HG03457 (cell line): ENCODE results near the gene LCK.
"Not testable (repeated sequence)": the region's sequence is repeated elsewhere in the genome, so short reads cannot be mapped to it uniquely, and the experiment has no call there.

Experiments used
- ATAC-seq: cut with Tn5 transposase; IDR thresholded peaks from one replicate; pipeline ENCODE4 v1.9.1; 2021; ENCODE audit warnings: moderate number of reproducible peaks; ENCODE audit not compliant: unreplicated experiment

LCK gene

GRCh38 chr1:32273391-32274208, 22.5 kb downstream of the LCK start:
- ATAC-seq: no peak

DNA sequence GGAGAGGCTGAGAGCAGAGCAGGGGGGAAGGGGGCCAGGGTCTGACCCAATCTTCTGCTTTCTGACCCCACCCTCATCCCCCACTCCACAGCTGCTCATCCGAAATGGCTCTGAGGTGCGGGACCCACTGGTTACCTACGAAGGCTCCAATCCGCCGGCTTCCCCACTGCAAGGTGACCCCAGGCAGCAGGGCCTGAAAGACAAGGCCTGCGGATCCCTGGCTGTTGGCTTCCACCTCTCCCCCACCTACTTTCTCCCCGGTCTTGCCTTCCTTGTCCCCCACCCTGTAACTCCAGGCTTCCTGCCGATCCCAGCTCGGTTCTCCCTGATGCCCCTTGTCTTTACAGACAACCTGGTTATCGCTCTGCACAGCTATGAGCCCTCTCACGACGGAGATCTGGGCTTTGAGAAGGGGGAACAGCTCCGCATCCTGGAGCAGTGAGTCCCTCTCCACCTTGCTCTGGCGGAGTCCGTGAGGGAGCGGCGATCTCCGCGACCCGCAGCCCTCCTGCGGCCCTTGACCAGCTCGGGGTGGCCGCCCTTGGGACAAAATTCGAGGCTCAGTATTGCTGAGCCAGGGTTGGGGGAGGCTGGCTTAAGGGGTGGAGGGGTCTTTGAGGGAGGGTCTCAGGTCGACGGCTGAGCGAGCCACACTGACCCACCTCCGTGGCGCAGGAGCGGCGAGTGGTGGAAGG, 23.7 kb downstream of the LCK start:
- ATAC-seq: no peak

DNA sequence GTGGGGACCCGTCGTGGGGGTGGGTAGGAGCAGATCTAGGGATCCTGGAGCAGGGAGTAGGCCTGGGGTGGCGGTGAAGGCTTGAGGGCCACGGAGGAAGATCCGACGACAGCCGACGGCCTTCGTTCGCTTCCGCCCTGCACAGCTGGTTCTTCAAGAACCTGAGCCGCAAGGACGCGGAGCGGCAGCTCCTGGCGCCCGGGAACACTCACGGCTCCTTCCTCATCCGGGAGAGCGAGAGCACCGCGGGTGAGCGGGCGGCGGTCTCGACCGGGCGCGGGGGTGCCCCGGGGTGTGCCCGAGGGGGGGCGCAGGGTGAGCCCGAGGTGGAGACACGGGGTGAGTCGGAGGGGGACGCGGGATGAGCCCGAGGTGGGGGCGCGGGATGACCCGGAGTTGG, 24.4 kb downstream of the LCK start:
- no peak for ATAC-seq

DNA sequence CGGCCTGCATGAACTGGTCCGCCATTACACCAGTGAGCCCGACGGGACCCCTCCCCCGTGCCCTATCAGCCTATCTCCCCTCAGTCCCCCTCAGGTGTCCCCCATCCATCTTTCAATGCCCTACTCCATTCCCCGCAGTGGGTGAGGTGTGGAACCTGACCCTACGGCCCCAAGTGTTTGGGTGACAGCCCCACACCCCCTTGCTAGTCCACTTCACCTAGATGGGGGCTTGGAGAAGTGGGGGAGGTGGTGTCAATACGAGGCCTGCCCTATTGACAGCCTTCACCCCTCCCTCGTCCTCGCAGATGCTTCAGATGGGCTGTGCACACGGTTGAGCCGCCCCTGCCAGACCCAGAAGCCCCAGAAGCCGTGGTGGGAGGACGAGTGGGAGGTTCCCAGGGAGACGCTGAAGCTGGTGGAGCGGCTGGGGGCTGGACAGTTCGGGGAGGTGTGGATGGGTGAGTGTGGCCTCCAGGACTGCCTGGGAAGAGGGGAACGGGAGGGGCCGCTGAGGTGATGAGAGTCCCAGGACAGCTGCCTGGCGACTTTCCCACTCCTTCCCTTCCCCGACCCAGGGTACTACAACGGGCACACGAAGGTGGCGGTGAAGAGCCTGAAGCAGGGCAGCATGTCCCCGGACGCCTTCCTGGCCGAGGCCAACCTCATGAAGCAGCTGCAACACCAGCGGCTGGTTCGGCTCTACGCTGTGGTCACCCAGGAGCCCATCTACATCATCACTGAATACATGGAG, 25.1 kb downstream of the LCK start:
- ATAC-seq: no peak

DNA sequence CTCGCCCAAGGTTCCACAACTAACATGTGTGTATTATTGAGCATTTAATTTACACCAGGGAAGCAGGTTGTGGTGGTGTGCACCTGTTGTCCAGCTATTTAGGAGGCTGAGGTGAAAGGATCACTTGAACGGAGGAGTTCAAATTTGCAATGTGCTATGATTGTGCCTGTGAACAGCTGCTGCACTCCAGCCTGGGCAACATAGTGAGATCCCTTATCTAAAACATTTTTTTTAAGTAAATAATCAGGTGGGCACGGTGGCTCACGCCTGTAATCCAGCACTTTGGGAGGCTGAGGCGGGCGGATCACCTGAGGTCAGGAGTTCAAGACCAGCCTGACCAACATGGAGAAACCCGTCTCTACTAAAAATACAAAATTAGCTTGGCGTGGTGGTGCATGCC, 33.7 kb downstream of the LCK start:
- ATAC-seq: not testable (repeated sequence)

DNA sequence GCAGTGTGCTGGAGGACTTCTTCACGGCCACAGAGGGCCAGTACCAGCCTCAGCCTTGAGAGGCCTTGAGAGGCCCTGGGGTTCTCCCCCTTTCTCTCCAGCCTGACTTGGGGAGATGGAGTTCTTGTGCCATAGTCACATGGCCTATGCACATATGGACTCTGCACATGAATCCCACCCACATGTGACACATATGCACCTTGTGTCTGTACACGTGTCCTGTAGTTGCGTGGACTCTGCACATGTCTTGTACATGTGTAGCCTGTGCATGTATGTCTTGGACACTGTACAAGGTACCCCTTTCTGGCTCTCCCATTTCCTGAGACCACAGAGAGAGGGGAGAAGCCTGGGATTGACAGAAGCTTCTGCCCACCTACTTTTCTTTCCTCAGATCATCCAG, 34.6 kb downstream of the LCK start:
- no peak for ATAC-seq

GRCh38 chr1:32286763-32287162, 35.7 kb downstream of the LCK start:
- no peak for ATAC-seq

DNA sequence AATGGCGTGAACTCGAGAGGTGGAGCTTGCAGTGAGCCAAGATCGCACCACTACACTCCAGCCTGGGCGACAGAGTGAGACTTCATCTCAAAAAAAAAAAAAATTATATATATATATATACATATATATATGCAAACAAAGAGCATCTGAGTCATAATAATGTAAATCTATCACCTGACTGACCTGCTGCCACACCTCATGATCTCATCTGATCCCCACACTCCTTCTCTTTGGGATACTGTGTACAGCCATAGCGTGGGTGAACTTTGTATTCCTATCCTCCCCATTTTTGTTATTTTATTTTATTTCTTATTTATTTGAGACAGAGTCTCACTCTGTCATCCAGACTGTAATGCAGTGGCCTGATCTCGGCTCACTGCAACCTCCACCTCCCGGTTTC, 38.2 kb downstream of the LCK start:
- ATAC-seq: no peak

DNA sequence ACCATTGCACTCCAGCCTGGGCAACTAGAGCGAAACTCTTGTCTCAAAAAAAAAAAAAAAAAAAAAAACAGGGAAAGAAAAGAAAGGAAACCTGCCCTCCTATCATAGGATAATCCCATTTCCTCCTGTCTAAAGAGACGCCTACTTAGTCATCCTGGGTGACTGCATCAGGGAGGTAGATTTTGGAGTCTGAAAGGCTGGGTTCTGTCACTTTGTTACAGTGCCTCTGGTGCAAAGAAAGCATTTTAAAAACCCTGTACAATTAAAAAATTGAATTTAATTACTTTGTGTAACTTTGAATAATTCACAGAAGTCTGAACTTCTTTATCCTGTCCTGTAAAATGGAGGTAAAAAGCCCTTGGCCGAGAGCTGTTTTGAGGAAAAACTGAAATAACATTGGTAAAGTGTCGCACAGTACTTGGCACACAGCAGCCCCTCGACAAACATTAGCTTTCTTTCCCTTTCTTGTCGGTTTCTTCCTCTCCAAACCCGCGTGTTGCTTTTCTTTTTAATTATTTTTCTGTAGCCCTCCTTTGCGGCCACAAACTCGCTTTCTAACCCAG, 40.2 kb downstream of the LCK start:
- no peak for ATAC-seq

- peak; percentile 92 for ATAC-seq
Measured at GRCh38 chr1:32291708-32292538, 40.9 kb downstream of the LCK start, which contains the start of gene HDAC1. Gene HDAC1, plus strand, starts transcription at chr1:32292083. Its CDS starts 87 bp downstream, at chr1:32292170.

DNA sequence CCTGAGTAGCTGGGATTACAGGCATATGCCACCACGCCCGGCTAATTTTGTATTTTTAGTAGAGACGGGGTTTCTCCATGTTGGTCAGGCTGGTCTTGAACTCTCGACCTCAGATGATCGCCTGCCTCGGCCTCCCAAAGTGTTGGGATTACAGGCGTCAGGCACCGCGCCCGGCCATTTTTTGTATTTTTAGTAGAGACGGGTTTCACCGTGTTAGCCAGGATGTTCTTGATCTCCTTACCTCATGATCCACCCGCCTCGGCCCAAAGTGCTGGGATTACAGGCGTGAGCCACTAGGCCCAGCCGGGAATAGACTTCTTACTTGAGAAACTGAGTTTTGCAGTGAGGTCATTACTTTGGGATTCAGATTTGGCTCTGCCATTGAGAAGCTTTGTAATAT, 47.1 kb downstream of the LCK start:
- ATAC-seq: not testable (repeated sequence)

DNA sequence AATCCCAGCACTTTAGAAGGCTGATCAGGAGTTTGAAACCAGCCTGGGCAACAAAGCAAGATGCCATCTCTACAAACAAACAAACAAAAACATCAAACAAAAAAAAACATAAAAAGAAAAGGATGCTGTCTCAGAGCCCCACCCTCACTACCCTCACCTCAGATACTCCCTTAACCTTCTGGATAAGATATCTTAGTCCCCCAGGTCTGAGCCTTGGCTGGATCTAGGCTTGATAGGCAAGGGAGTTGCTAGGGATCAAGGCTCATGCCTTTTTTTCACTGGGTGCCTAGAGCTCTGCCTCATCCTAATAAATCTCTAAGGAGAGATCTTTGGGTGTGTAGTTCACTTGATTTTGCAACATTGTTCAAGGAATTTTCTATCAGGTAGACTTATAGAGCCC, 48.3 kb downstream of the LCK start:
- ATAC-seq: no peak

GRCh38 chr1:32303358-32303757, 52.3 kb downstream of the LCK start:
- no peak for ATAC-seq

GRCh38 chr1:32303997-32304622, 53.0 kb downstream of the LCK start:
- ATAC-seq: no peak

GRCh38 chr1:32305310-32305709, 54.2 kb downstream of the LCK start:
- no peak for ATAC-seq

DNA sequence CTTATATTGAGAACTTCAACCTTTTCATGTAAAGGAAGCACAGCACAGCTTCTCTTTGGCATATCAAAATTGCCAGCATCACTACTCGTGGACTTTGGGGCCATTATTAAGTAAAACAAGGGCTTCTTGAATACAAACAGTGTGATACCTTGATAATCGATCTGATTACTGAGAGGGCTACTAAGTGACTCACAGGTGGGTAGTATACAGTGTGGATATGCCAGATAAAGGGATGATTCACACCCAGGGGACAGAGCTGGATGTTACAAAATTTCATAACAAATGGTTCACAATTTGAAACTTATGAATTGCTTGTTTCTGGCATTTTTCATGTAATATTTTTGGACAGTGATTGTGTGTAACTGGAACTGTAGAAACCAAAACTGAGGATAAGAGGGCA, 56.3 kb downstream of the LCK start:
- ATAC-seq: no peak

DNA sequence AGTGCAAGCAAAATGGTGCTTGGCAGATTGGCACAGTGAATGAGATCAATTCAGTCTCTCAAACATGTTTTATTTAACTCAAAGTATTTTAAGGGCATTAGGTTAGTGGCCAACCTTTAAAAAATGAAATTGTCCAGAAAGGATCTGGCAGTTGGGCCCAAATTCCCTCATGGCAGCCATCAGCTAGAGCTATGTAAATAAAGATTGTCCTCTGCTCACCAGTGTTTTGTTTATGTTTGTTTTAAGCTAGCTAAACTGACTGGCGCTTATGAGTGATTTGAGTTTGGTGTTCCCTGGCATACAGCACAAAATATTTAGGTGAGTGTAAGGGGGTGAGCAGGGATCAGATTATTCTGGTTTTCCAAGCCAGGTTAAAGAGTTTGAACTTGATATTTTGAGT, 58.9 kb downstream of the LCK start:
- no peak for ATAC-seq

GRCh38 chr1:32311709-32312393, 60.8 kb downstream of the LCK start:
- ATAC-seq: no peak

GRCh38 chr1:32316903-32317277, 65.8 kb downstream of the LCK start:
- no peak for ATAC-seq
